Measurements from ENCODE around the gene GXYLT2. TPM values are rescaled to one million over a fixed set of nuclear protein-coding genes. Genes with fewer than 3 reads are reported as not detected.

The GXYLT2 gene
- polyA plus RNA-seq, 3 donors, result 0.04 TPM; not detected in 2

GRCh38 chr3:72947715-72948490 lies 60.1 kb downstream of the GXYLT2 start:
- H3K27ac Mint-ChIP-seq, result no peak overlapping the region
- Histone ChIP-seq H3K27ac (ENCODE audit: low read depth in 1 of 2, low read length in 2 of 2) (no peak overlapping the region), H3K36me3 (replicated peaks in 1 of 2; ENCODE audit: control insufficient read depth in 1 of 2, insufficient read depth in 2 of 2, low read length in 2 of 2) (no peaks in the 10 kb centered on the region), H3K4me1 (ENCODE audit: control insufficient read depth in 1 of 2, insufficient read depth in 2 of 2, low read length in 2 of 2) (no peaks in the 10 kb centered on the region), H2AFZ (ENCODE audit: insufficient read depth, low read depth, low read length, poor library complexity, severe bottlenecking) (no peak overlapping the region), H3K9ac (ENCODE audit: insufficient read depth, low read length, poor library complexity, severe bottlenecking) (no peak overlapping the region), H3K79me2 (ENCODE audit: insufficient read depth, low read length) (no peaks in the 10 kb centered on the region), H3K4me2 (replicated peaks; ENCODE audit: extremely low read depth, low read length, poor library complexity, severe bottlenecking) (no peak overlapping the region), H3K9me3 (replicated peaks in 1 of 2; ENCODE audit: control insufficient read depth in 1 of 2, insufficient read depth in 1 of 2, low read length in 2 of 2) (no peaks in the 10 kb centered on the region), H3K4me3 (replicated peaks in 1 of 3; ENCODE audit: low read depth in 2 of 3, low read length in 3 of 3) (no peak overlapping the region), H4K20me1 (ENCODE audit: insufficient read depth, low read length) (no peaks in the 10 kb centered on the region), H3K27me3 (ENCODE audit: control insufficient read depth in 2 of 2, insufficient read depth in 2 of 2, low read length in 2 of 2) (no peaks in the 10 kb centered on the region)
- H3K36me3 Mint-ChIP-seq, result no peaks in the 10 kb centered on the region
- DNase-seq, result no peak
- no peak for TF ChIP-seq CTCF (IDR thresholded peaks at IDR 0.05)
- H3K27me3 Mint-ChIP-seq (ENCODE audit: low read depth in 3 of 3), result peaks cover 0 to 2% (median 2%) of the 10 kb centered on the region in 3 donors
- intact Hi-C loops (cut with micrococcal nuclease), result loop anchor here in 1 of 2 donors (10.0 kb wide), 1 partner anchor 47 kb away; the partner anchor contains the start of gene PPP4R2
- H3K4me1 Mint-ChIP-seq, result peaks cover 3% of the 10 kb centered on the region
- no peak overlapping the region for H3K4me3 Mint-ChIP-seq
- 100% methylated on average over 3 of the region's 8 CpGs for WGBS (ENCODE audit: insufficient coverage)
- no peaks in the 10 kb centered on the region for H3K9me3 Mint-ChIP-seq

- peak overlapping the region in 1 of 7 donors; percentile 62 for H3K27ac Mint-ChIP-seq
- Histone ChIP-seq H3K4me2 (replicated peaks; ENCODE audit: extremely low read depth, low read length, poor library complexity, severe bottlenecking) (no peak overlapping the region), H2AFZ (ENCODE audit: insufficient read depth, low read depth, low read length, poor library complexity, severe bottlenecking) (no peak overlapping the region), H3K36me3 (replicated peaks in 1 of 2; ENCODE audit: control insufficient read depth in 1 of 2, insufficient read depth in 2 of 2, low read length in 2 of 2) (no peaks in the 10 kb centered on the region), H3K4me1 (ENCODE audit: control insufficient read depth in 1 of 2, insufficient read depth in 2 of 2, low read length in 2 of 2) (no peaks in the 10 kb centered on the region), H3K9me3 (replicated peaks in 1 of 2; ENCODE audit: control insufficient read depth in 1 of 2, insufficient read depth in 1 of 2, low read length in 2 of 2) (no peaks in the 10 kb centered on the region), H3K27ac (ENCODE audit: low read depth in 1 of 2, low read length in 2 of 2) (no peak overlapping the region), H3K27me3 (ENCODE audit: control insufficient read depth in 2 of 2, insufficient read depth in 2 of 2, low read length in 2 of 2) (no peaks in the 10 kb centered on the region), H3K9ac (ENCODE audit: insufficient read depth, low read length, poor library complexity, severe bottlenecking) (no peak overlapping the region), H4K20me1 (ENCODE audit: insufficient read depth, low read length) (no peaks in the 10 kb centered on the region), H3K4me3 (replicated peaks in 1 of 3; ENCODE audit: low read depth in 2 of 3, low read length in 3 of 3) (no peak overlapping the region), H3K79me2 (ENCODE audit: insufficient read depth, low read length) (no peaks in the 10 kb centered on the region)
- peaks cover 0 to 2% (median 2%) of the 10 kb centered on the region in 3 donors for H3K27me3 Mint-ChIP-seq (ENCODE audit: low read depth in 3 of 3)
- 98% methylated on average over 4 of the region's 4 CpGs for WGBS (ENCODE audit: insufficient coverage)
- no peak for TF ChIP-seq CTCF (IDR thresholded peaks at IDR 0.05)
- H3K36me3 Mint-ChIP-seq, result no peaks in the 10 kb centered on the region
- no peak for DNase-seq
- intact Hi-C loops (cut with micrococcal nuclease), result loop anchor here in 1 of 2 donors (10.0 kb wide), 1 partner anchor 46 kb away; the partner anchor contains the start of gene PPP4R2
- H3K4me1 Mint-ChIP-seq, result peaks cover 3% of the 10 kb centered on the region
- H3K4me3 Mint-ChIP-seq, result no peak overlapping the region
- H3K9me3 Mint-ChIP-seq, result no peaks in the 10 kb centered on the region
Observed at GRCh38 chr3:72949016-72949415, 61.2 kb downstream of the GXYLT2 start.

Measured in CD14-positive monocyte (primary cell).